GM10248 (cell line): ENCODE data around the gene ABHD12B.
A peak's percentile ranks its signal among the peaks of the same experiment; 100 is the strongest.

Experiments used
- CTCF ChIA-PET: fragments of 300-600 bp; sonication (Branson Sonifier 250); formaldehyde crosslinking; extraction: SDS; loops from one replicate; lab custom pipeline; 2021; ENCODE audit warnings: antibody characterized with exemption; lab: Yijun Ruan, JAX
- POLR2A ChIA-PET: fragments of 350-650 bp; sonication (Branson Sonifier 250); formaldehyde crosslinking; extraction: SDS; loops from one replicate; lab custom pipeline; 2020; ENCODE audit warnings: antibody characterized with exemption; lab: Yijun Ruan, JAX
- DNase-seq: peaks from one replicate; pipeline ENCODE4 v3.0.0; 2012; ENCODE audit errors: extremely low spot score
- TF ChIP-seq, protein P1 (sequence below): IDR thresholded peaks from 2 replicates; pipeline ENCODE4 v1.5.1; 2012; ENCODE audit warnings: mild to moderate bottlenecking, low read depth; ENCODE audit errors: extremely low read depth, missing control alignments, control extremely low read depth

Gene ABHD12B

DNA sequence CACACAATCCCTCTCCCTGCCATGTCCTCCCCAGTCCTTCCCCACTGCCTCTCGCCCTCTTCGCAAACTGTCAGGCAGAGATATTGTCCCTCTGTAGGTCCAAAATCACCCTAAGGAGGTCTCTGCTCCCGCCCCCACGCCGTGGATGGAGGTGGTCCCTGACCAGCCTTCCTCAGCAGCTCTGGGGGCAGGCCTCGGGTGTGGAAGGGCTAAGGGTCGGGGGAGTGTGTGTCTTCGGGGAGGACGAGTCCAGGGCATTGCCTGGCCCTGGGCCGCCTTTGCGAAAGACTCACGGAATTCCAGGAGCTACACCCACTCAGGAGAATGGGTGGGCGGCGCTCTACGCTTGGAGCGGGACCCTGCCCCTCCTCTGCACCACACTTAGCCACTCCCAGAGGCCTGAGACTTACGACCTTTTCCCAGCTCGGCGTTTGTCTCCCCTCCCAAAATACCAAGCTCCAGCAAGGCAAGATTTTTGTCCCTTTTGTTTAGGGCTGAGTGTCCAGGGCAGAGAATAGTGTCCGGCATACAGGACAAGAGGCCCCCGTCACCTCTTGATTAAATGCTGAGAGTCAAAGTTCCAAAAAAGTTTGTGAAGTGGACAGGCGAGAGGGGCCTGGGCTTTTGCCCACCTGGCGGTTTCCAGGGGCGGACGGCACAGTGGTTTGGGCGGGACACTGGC, 71.5 kb downstream of the ABHD12B start:
- POLR2A ChIA-PET: no interaction called here
- TF ChIP-seq, protein P1, sequence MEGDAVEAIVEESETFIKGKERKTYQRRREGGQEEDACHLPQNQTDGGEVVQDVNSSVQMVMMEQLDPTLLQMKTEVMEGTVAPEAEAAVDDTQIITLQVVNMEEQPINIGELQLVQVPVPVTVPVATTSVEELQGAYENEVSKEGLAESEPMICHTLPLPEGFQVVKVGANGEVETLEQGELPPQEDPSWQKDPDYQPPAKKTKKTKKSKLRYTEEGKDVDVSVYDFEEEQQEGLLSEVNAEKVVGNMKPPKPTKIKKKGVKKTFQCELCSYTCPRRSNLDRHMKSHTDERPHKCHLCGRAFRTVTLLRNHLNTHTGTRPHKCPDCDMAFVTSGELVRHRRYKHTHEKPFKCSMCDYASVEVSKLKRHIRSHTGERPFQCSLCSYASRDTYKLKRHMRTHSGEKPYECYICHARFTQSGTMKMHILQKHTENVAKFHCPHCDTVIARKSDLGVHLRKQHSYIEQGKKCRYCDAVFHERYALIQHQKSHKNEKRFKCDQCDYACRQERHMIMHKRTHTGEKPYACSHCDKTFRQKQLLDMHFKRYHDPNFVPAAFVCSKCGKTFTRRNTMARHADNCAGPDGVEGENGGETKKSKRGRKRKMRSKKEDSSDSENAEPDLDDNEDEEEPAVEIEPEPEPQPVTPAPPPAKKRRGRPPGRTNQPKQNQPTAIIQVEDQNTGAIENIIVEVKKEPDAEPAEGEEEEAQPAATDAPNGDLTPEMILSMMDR: no peak
- CTCF ChIA-PET: no interaction called here
- DNase-seq: no peak

DNA sequence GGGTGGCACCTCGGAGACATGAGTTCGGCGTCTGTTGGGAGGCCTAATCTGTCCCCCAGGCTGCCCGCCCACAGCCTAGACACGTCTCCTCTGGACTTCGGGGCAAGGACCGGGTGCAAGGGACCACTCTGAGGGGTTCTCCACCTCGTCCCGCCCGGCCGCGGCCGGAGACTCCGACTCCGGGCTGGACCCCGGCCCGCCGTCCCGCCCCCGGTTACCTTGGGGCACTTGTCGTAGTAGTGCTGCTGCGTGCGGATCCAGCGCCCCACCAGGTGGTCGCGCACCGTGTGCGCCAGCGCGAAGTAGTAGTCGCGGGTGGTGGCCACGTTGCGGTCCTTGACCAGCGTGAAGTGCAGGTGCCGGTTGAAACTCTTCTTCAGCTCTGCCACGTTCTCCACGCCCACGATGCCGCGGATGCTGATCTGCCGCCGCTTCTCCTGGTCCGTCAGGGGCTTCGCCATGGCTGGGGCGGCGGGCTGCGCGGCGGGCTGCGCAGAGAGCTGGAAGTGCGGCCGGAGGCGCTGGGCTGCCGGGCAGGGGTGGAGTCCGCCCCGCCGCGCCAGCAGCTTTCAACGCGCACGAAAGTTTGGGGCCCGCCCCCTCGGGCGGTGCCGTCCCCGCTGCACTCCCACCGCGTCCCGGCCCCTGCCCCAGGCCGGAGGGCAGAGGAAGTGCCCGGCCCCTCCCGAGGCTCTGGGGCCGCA, 72.2 kb downstream of the ABHD12B start, which contains the start of gene PYGL:
Gene PYGL (minus strand): TSS at position 541 of the 704 bp plus-strand sequence. CDS start 80 bp downstream, at position 461.
- POLR2A ChIA-PET: no interaction called here
- peak; percentile 62 for DNase-seq
- TF ChIP-seq, protein P1: no peak
- CTCF ChIA-PET: interaction anchor here (0.8 to 1.6 kb wide), 2 partner anchors 11 to 19 kb away, joined by 3 read pairs; no protein-coding TSS in a partner anchor

- POLR2A ChIA-PET: no interaction called here
- peak; percentile 30 for DNase-seq
- CTCF ChIA-PET: interaction anchor here (0.8 to 1.6 kb wide), 2 partner anchors 10 to 18 kb away, joined by 3 read pairs; no protein-coding TSS in a partner anchor
- TF ChIP-seq, protein P1: no peak
These were observed 73.0 kb downstream of the ABHD12B start for GRCh38 chr14:50944647-50945413.

GRCh38 chr14:50946234-50946935, 74.5 kb downstream of the ABHD12B start:
- TF ChIP-seq, protein P1: no peak
- DNase-seq: no peak
- ChIA-PET CTCF (interaction anchor here (0.7 to 1.3 kb wide), 2 partner anchors 21 to 42 kb away, joined by 3 to 4 read pairs; no protein-coding TSS in a partner anchor), POLR2A (no interaction called here)

DNA sequence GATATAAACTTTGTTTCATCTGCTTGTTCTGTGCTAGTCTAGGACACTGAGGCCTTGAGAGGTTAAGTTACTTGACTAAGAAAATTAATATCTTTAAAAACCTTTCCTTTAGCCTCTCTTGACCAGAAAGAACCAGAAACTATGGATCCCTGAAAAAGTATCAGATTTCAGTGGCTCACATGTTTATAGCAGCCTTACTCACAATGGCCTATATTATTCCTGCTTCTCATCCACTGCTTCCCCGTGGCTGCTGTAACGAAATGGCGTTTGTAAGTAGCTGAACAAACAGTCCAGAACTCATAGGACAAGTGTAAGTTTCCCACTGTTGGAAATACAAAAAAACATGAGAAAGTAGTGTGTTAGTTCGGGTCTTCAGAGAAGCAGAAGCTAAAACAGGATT, 75.6 kb downstream of the ABHD12B start:
- CTCF ChIA-PET: no interaction called here
- TF ChIP-seq, protein P1: no peak
- DNase-seq: no peak
- POLR2A ChIA-PET: no interaction called here
